ENCODE data around the gene ILF3.
A peak's percentile ranks its signal among the peaks of the same experiment; 100 is the strongest.
"Not testable (repeated sequence)": the region's sequence is repeated elsewhere in the genome, so short reads cannot be mapped to it uniquely, and the experiment has no call there.

The ILF3 gene

DNA sequence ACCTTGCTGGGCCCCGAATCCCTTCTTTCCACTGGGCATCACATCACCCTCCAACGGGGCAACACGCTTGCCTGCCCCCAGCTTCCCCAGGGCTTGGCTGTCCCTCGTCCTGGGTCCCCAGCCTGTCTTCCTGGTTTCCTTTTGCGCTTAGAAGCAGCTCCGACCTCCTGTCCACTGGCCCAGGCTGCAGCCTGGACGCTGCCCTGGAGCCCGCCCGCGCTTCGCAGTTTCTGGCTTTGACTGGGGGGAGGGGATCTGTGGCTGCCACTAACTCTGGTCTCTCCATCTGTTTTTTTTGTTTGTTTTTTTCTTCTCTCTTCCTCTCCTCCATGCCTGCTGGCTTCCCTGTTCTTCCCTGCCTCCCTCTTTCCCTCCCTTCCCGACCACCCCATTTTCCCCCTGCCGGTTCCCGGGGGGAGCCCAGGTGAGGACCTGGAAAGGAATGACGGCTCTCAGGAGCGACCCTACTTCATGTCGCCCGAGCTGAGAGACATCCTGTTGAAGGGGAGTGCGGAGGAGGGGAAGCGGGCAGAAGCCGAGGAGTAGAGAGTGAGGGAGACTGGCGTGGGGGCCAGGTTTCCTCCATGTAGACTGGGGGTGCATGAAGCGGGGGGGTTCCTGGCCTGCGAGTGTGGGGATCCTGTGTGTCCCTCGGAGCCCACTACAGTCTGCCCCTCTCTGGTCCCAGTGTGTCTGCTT lies 11.5 kb upstream of the ILF3 start:
- no peak for DNase-seq (ENCODE audit: low spot score)

DNA sequence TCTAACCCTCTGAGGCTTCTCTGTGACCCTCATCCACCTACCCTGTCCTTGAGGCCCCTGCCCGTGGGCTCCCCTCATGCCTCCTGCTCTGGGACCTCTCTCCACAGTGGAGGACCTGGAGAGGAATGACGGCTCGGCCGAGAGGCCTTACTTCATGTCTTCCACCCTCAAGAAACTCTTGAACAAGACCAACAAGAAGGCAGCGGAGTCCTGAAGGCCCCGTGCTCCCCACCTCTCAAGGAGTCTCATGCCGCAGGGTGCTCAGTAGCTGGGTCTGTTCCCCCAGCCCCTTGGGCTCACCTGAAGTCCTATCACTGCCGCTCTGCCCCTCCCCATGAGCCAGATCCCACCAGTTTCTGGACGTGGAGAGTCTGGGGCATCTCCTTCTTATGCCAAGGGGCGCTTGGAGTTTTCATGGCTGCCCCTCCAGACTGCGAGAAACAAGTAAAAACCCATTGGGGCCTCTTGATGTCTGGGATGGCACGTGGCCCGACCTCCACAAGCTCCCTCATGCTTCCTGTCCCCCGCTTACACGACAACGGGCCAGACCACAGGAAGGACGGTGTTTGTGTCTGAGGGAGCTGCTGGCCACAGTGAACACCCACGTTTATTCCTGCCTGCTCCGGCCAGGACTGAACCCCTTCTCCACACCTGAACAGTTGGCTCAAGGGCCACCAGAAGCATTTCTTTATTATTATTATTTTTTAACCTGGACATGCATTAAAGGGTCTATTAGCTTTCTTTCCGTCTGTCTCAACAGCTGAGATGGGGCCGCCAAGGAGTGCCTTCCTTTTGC lies 10.8 kb upstream of the ILF3 start:
- DNase-seq (ENCODE audit: low spot score) = no peak

DNA sequence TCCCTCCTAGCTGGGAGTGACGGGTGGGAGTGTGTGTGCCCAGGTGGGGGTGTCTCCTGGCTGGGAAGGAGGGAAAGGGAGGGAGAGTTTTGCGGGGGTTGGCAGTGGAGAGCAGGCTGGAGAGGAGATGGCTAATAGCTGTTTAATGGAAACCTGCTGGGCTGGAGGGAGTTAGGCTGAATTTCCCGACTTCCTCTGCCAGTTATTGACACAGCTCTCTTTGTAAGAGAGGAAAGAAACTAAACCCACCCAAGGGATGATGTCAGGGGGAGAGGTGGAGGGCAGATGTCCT lies 10.2 kb upstream of the ILF3 start:
- DNase-seq (ENCODE audit: low spot score) = no peak

DNA sequence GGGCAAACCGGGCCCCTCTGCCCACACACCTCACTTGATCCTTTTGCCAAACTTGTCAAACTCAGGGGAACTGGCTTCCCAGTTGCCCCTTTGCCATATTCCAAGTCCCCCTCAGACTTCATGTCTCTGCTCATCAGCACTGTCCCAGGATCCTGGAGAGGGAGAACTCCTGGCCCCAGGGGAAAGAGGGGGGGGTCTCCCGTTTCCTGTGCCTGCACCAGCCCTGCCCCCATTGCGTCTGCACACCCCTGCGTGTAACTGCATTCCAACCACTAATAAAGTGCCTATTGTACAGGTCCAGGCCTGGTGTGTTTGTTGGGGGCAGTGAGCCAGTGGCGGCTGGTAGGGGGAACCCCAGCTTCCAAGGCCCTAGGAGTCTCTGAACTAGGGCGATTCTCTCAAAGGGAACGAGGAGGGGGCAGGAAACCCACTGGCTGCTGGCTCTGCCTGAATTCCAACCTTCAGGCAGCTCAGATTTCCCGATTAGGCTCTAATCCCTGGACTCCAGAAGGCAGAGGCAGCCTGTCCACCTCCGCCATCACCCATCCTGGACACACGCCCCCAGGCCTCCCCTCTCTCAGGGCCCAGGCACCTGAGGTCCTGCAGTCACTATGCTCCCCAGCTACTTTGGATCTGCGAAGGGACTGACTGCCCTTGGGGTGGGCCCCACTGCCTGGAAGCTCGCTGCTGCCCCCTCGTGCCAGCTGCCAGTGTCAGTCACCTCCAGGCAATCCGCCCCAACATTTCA lies 9.7 kb upstream of the ILF3 start:
- DNase-seq (ENCODE audit: low spot score) = peak; percentile 92

DNA sequence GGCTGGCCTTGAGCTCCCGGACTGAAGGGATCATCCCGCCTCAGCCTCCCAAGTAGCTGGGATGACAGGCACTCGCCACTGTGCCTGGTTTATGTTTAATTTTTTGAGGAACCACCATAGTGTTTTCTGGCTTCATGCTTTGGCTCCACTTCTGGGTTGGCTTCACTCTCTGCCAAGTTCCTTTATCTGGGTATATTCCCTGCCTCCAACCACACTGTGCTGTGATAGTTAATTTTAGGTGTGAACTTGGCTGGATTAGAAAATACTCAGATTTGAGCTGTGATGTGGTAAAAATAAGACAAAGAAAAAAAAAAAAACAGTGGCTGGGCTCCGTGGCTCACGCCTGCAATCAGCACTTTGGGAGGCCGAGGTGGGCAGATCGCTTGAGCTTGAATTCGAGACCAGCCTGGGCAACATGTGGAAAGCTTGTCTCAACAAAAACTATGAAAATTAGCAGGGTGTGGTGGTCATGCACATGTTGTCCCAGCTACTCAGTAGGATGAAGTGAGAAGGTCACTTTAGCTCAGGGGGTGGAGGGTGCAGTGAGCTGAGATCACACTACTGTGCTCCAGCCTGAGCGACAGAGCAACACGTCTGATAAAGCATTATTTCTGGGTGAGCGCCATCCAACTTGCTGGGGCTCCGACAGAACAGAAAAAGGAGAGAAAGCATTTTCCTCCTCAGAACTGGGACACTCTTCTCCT lies 7.5 kb upstream of the ILF3 start:
- DNase-seq (ENCODE audit: low spot score) = no peak

DNA sequence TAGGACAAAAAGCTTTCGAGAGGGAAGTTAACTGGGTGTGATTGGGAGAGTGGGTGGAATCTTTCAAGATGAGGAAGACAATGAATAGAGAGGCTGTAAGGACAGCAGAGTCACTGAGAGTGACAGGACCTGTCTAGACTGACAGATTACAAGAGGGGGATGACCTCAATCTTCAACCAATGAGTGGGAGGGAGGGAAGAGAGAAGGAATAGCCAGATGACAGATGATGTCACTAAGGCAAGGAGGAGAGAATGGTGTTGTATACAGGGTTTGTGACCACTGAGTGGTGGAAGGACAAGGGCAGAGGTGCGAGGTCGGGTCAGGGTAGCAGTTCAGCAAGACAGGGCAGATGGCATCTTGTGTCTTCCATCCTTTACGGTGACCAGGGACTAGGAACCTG lies 5.8 kb upstream of the ILF3 start:
- DNase-seq (ENCODE audit: low spot score) = no peak

DNA sequence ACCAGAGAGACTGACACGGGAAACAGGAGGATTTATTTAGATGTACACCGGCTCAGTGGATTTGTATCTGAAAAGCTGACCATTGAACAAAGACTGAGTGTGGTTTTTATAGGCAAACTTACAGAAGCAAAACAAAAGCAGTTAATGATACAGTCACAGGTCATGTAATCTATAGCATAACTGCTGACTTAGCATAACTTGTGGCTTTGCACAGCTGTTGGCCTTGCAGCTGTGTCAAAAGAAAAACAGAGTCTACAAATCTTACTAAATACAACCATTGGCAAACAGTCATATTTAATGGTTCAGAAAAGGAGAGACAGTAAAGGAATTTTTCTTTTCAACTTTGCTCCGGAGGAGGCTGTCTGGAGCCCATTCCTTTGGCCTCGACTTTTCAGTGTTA lies 2.3 kb upstream of the ILF3 start:
- DNase-seq (ENCODE audit: low spot score) = no peak

DNA sequence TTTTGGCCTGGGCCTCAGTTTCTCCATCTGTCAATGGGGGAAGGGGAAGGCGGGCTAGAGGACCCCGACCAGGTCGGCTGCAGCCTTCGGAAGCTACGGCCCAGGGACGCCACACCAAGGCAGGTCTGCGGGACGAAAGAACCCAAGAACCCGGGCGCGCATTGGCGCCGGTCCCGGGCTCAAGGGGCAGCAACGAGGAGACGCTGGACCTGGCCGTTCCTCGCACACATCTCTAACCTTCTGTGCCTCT lies 739 bp upstream of the ILF3 start:
- DNase-seq (ENCODE audit: low spot score) = no peak

DNA sequence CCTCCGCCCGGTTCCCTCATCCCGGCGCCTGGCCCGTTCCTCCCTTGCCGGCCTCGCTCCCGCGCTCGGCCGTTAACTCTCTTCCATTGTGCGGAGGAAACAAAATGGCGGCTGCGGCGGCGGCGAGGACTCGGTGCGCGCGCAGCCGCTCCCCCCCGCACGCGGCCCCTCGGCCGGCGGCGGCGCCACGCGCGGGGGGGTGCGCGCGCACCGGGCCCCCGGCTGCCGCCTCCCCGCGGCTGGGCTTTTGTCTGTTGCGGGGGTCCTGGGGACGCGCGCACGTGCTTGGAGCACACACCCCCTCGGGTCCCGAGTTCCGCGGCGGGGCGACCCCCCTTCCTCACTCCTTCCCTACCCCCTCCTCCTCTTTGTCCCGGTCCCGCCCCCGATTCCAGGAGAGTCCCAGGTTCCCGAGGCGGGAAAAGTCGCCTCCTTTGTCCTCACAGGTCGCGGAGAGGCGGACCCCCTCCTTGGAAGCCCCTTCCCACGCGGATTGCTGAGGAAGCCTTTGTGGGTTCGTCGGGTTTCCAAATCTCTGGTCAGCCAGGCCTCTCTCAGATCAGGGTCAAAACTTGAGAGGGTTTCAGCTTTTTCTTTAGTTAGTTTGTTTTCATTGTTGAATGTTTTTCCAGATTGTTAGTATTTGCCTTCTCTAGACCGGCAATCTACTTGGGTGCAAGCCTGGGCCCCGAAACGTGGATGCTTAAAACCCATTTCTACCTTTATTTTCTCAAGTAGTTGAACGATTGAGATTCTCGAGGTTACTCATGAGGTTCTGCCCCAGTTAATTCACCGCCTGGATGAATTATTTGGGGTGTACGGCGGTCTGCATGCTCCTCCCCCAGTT lies 687 bp downstream of the ILF3 start:
- peak; percentile 30 for DNase-seq (ENCODE audit: low spot score)

DNA sequence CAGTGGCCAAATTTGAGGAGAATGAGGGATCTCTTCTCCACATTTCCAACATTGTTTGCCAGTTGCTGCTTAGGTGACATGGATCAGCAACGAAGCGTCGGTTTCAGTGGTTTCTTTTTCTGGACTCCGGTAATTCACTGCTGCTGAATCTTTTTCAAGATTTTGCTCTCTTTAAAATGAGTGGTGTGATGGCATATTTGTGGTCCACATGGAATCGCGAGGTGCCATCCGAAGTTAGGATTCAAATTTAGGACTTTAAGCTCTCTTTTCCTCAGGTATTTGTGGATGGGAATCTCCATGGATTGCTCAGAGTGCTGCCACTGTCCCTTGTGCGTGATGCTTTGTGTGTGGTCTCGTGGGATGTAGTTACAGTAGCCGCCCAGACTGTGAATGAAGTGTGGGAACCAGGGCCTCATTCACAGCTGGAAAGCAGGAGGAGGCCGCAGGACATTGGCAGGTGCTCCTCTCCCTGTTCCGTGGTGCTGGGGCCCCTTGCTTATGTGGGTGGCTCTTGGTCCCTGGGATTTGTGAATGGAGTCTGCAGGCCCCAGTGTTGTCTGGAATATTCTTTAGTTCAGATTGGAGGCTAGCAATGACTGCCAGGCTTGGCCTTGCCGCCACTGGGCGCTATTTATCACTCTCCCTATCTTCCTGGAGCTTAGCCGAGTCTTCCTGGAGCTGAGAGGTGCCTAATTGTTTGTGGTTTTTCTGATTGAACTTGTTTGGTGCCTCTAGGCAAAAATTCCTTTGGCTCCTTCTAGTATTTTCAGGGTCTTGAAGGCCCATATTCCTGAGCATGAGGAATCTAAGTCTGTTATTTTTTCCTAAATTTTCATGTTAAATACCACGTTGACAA lies 1.5 kb downstream of the ILF3 start:
- DNase-seq (ENCODE audit: low spot score) = no peak

DNA sequence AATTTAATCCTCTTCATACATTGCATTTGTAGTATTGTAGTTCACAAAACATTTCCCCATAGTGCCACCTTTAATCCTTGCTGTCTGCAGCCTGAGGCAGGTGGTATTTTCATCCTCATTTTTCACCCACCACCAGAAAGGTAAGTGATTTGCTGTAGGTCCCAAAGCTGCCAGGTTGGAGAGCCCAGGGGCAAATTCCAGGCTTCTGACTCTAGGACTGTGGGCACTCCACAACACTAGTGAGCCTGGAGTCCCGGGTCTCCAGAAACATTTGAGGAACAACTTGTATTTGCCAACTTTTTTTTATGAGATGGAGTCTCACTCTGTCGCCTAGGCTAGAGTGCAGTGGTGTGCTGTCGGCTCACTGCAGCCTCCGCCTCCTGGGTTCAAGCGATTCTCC lies 6.2 kb downstream of the ILF3 start:
- DNase-seq (ENCODE audit: low spot score) = no peak

DNA sequence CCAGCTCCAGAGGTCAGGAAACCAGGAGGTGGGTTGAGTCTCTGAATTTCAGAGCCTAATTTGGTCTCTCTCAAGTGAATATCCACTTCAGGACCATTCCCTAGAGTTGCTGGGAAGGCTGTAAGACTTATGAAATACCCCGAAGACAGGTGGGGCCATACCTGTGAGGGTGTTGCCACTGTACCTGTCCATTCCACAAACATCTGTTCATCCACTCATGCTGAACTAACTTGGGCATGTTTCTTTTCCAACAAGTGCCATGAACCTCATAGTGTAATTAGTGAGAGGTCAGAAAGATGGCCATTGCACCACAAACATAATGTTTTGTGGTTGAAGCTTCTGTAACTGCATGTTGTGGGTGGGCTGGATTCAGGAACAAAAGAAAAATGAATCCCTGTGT lies 7.8 kb downstream of the ILF3 start:
- DNase-seq (ENCODE audit: low spot score) = no peak

DNA sequence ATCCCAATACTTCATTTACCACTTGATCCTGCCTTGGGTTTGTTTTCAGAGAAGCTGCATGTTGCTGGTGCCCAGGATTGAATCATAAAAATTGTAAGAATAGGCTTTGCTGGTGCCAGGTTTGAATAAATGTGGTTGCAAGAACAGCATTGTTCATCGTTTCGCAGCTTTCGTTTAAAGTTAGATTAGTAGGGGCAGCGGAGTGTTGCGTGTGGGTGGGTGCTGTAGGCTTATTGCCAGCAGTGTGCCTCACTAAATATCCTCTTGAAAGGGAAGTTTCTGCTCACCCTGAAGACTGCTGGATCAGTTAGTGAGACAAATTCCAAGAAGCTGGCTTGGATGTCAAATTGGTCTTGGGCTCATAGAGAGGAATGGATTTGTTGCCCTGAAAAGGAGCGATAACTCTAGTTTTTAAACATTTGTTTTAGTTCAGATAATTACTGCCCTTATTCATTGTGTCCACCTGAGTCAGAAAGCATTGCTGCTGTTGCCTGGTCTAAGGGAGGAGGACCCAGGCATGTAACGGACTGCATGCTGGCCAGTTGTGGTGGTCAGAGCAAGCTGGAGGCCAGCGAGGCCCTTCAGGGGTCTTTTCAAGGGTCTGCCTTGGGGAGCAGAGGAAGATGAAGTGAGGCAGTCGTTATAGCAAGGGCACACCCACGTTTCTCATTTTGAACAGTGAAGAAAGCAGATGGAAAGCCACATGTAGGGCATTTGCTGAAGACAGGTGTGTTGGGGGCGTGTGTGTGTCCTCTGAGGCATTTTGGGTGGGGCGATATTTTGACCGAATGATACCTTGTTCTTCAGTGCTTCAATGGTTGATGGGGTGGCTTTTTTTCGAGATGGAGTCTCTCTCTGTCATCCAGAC lies 8.5 kb downstream of the ILF3 start:
- no peak for DNase-seq (ENCODE audit: low spot score)

DNA sequence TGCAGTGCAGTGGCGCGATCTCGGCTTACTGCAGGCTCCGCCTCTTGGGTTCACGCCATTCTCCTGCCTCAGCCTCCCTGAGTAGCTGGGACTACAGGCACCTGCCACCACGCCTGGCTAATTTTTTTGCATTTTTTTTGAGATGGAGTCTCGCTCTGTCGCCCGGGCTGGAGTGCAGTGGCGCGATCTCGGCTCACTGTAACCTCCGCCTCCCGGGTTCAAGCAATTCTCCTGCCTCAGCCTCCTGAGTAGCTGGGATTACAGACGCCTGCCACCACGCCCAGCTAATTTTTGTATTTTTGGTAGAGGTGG lies 9.1 kb downstream of the ILF3 start:
- DNase-seq (ENCODE audit: low spot score) = not testable (repeated sequence)

DNA sequence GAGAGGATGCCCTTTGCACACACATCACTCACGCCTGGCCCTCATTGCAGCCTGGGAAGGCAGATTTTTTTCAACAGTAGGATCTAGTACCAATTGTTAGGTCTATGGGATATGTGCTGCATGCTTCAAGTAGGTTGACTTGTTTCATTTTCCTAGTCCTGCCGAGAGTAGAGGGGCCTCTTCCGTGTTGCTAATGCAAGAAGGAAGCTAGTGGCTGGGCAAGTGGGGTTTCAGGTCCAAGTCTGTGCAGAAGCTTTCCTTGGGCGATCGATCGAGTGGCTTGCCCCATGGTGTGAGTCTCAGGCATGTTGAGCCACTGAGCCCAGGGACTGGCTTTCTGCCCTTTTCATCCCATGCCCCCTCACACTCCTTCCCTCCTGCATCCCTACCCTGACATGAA lies 13.7 kb downstream of the ILF3 start:
- no peak for DNase-seq (ENCODE audit: low spot score)

DNA sequence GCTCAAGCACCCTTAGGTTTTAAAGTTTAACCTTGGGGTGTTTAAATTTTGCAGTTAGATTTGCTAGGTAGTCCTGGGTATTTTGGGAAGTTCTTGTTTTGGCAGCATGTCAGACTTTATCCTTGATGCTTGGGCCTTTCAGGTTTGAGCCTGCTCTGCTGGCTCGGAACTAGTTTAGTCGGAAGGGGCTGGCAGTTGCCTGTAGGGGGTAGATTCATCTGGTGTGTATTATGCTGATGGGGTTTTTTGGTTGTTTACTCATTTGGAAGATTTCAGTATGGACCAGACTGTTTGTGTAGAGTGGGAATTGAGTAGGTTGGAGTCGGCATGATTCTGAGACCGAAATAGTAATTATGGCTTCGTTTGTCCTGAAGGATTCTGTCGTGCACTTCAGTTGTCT lies 15.1 kb downstream of the ILF3 start:
- DNase-seq (ENCODE audit: low spot score) = no peak

DNA sequence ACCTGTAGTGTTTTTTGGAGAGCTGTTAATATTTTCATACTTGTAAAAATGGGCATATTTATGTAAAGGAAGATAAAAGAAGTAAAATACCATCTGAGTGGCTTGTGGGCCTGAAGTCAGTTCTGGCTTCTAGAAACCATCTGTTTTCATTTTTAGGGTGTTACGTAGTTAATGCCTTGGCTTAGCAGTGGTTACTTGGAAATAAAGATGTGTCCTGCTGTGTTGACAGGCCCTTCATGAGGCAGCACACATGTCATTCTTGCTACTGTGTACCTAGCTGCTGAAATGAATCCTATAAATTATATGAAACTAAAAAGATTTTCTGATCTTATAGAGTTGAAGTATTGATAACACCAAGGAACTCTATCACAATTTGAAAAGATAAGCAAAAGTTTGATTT lies 16.0 kb downstream of the ILF3 start:
- no peak for DNase-seq (ENCODE audit: low spot score)

DNA sequence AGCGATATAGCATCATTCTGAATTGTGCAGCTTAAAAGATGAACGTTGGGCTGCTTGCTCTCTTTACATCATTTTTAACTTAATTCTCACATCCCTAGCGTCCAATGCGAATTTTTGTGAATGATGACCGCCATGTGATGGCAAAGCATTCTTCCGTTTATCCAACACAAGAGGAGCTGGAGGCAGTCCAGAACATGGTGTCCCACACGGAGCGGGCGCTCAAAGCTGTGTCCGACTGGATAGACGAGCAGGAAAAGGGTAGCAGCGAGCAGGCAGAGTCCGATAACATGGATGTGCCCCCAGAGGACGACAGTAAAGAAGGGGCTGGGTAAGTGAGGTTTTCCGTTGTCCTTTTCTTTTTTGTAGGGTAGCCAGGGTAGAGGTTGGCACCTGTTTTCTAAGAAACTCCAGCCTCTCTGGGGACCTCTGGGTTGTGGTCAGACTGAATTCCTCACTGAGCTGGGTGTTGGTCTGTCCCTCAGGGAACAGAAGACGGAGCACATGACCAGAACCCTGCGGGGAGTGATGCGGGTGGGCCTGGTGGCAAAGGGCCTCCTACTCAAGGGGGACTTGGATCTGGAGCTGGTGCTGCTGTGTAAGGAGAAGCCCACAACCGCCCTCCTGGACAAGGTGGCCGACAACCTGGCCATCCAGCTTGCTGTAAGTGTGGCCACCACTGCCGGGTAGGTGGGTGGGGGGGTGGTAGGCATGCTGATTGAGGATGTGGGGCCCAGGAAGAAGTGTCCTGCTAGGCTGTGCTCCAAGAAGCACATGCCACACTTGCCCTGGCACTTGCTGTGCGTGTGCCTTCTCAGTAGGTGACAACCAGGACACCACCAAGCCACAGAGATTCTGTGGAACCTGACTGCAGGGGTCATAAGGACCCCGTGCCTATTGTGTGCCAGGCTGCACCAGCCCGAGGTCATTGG lies 17.0 kb downstream of the ILF3 start:
- no peak for DNase-seq (ENCODE audit: low spot score)

DNA sequence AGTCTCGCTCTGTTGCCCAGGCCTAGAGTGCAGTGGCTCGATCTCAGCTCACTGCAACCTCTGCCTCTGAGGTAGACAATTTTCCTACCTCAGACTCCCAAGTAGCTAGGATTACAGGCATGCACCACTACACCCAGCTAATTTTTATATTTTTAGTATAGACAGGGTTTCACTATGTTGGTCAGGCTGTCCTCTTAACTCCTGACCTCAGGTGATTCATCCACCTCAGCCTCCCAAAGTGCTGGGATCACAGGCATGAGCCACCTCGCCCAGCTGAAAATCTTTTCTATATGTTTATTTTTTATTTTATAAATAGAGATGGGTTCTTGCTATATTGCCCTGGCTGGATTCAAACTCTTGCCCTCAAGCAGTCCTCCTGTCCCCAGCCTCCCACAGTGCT lies 17.8 kb downstream of the ILF3 start:
- DNase-seq (ENCODE audit: low spot score) = not testable (repeated sequence)
